Skin of body (tissue), 2 donors: ENCODE data around the gene SLC35F4. TPM values are rescaled to one million over a fixed set of nuclear protein-coding genes. Genes with fewer than 3 reads are reported as not detected.

Experiments used
- DNase-seq: peaks from one replicate; lab custom pipeline; 2025; lab: John Stamatoyannopoulos, UW
- total RNA-seq: library from RNA; depleted of rRNA; stranded (reverse); fragments of >200 nt; gene quantifications from one replicate; pipeline ENCODE4 v1.2.3, GENCODE V29; 2014

SLC35F4 gene
- total RNA-seq, 1 donor from 2014 or later = 0.10 TPM

GRCh38 chr14:57848786-57849185 is 17.1 kb downstream of the SLC35F4 start:
- no peak for DNase-seq

GRCh38 chr14:57848353-57848752 is 17.5 kb downstream of the SLC35F4 start:
- DNase-seq = peak; percentile 3

- no peak for DNase-seq
Measured at GRCh38 chr14:57847706-57848105, 18.2 kb downstream of the SLC35F4 start.

GRCh38 chr14:57847096-57847495 is 18.8 kb downstream of the SLC35F4 start:
- no peak for DNase-seq

DNA sequence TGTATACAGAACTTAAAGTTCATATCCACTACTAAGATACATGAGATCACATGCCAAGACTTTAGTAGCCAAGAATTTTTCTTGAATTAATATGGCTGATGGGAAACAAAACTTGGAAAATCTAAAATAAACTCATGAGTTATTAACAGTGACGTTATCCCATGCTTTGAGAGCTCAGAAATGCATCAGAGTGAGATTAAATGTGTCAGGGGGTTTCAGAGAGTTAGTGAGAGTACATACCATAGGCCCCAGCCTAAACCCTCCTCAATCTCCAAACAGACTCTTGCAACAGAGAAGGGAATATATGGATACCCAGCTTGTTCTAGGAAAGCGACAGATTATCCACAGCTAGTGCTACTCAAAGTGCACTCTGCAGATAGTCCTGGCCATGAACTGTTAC is 19.3 kb downstream of the SLC35F4 start:
- DNase-seq = peak; percentile 70

DNA sequence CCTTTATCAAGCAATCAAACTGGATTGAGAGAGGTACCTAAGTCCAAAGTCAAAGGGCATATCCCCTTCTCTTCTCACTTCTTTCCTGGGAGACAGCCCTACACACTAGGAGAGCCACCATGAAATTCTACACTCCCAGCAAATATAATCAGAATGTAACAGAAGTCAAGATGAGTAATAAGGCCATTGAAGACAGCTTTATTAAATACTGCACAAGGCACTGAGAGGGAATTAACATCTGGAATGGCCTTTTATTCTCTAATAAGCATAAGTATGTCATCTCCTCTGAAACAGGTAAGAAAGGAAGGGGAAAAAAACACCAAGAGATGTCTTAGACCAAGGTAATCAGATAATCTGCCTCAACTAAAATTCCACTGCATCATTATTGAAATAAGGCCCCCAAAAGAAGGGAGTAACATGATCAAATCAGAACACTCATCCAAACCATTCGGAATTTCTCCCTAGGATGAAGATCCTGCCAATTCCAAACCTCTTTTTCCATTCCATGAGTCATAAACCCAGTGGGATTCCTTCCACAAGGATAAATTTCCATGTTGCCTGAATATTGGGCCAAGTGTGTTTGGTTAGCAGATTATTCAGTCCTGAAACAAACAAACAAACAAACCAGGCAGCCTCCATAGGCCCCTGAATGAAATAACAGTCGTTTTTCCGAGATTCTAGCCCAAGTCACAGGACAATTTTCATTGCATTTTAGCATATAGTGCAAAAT is 19.9 kb downstream of the SLC35F4 start:
- DNase-seq = peak; percentile 69

DNA sequence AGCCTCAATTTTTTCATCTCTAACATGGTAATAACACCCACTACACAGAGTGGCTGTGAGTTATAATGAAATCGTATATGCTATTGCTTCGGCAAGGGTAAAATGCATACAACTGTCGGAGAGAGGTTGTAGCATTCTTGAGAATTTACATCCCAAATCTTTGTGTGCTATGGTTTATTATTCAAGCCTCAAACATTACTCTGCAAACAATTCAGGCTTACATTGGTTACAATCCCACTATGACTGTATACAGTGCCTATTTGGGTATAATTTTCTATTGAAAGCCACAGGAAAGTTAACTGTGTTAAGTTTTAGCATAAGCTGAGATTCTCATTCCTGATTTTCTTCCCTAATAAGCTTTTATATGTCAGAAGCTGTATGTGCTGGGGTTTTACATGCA is 20.6 kb downstream of the SLC35F4 start:
- DNase-seq = no peak

DNA sequence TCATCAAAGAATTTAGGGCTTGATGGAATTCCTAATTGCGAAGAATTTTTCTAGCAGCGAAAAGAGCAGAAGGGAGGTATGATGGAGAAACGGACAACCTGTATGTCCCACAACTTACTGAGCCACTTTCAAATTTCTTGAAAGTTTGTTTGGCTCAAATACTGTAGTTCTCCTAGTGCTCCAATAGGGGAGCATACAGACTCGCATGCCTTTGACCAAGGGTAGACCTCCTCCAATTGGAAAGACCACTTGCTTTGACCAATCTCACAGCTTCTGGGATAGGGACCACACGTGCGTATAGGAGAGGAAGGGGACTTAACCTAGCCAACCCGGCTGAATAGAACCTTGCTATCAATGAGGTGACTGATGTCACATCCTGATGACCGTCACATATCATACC is 28.6 kb downstream of the SLC35F4 start:
- DNase-seq = no peak

DNA sequence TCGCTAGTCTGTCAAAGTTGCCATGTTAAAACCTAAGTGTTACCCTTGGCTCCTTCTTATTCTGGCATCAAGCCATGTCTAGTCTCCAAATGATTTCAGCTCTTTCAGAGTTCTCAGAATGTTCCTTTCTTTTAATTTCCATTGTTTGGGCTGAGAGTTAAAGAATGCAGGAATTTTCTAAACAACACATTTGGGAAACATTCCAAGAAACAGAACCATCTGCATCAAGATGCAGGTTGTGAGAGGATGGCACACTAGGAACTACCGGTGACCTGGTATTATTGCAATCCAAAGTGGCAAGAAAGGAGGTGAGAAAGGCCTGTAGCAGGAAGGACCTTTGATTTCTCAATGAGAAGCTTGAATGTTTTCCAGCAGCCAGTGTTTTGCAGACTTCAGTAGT is 30.1 kb downstream of the SLC35F4 start:
- no peak for DNase-seq

DNA sequence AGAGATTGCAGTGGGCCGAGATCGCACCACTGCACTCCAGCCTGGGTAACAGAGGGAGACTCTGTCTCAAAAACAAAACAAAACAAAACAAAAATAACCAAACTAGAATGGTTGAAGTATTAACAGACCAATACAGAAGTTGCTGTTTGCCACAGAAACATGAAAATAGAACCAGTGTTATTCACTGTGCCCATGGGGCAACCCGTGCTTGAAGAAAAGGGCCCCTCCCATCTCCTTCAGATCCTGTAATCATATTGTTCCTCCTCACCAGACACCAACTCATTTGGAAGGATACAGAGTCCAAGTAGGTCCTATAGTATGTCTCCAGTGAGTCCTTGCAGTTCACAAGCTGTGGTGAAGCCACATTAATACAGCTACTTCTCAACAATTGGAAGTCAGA is 30.9 kb downstream of the SLC35F4 start:
- DNase-seq = no peak

DNA sequence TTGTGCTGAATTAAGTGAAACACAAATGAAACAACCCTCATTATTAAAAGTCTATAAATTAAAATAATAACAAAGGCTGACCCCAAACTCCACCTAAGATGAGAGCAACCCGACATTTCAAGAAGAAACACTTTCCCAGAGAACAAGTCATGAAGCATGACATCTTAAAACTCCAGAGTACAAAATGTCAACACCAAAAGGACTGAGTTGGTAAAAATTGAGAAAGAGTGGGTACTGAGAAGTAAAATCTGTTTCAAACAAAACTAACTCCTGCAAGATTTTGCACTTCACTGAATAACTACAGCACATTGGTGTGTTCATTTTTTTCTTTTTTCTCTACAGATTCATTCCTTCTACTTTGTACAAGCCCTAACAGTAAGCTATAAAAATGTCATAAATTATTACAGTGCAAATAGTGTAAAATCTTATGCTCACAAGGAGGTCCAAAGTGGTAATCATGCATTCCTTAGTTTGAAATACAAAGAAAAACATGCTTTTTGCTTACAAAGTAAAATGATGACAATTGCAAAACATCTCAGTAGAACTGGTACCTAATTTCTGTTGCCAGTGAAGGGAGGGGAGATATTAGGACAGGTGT is 31.8 kb downstream of the SLC35F4 start:
- DNase-seq = no peak

DNA sequence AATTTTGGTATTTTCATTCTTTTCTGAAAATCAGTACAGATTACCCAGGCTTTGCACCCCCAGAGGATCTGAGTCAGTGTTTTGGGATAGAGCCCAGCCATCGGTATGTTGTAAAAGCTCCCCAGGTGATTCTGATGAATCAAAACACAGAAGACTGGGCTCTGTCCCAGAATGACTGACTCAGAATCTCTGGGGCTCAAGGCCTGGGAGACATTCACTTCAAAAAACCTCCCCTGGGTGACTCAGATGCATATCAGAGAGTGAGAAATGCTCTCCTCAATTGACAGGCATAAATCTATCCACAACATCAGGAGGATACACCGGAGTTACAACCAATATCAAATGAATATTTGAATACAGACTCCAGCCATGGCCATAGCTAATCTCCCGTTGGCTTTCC is 32.6 kb downstream of the SLC35F4 start:
- peak; percentile 1 for DNase-seq

DNA sequence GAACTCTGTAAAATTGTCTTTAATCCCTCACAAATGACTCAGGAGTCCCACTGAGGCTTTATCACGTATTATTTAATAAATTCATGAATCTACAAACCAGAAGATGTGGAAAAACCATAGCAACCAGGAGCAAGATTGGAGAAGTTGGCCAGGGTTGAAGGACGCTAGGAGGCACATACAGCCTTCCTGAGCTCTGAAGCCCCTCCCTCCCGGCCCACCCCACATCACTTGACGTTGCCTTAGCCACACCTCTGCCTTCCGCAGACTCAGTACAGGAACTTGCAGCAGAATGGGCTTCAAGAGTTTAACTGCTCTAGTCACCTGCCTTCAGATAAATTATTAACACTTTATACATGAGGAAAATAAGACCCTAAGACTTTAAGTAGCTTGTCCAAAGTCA is 33.9 kb downstream of the SLC35F4 start:
- DNase-seq = no peak

DNA sequence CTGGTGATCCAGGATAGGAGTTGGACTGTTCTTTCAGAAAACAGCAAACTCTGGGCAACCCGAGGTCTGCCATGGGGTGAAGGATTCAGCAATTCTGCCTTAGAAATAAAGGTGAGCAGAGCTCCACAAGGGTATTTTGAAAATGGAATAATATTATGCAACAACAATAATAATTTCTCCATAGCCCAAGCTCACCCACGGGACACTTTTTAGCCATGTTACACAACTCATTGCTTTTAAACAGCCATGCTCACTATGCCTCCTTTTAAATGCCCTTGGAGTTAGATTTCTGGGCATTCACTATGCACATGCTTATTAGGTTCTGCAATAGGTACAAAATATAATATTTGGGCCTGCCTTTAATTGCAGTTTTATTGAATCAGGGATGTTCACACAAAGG is 37.2 kb downstream of the SLC35F4 start:
- no peak for DNase-seq

DNA sequence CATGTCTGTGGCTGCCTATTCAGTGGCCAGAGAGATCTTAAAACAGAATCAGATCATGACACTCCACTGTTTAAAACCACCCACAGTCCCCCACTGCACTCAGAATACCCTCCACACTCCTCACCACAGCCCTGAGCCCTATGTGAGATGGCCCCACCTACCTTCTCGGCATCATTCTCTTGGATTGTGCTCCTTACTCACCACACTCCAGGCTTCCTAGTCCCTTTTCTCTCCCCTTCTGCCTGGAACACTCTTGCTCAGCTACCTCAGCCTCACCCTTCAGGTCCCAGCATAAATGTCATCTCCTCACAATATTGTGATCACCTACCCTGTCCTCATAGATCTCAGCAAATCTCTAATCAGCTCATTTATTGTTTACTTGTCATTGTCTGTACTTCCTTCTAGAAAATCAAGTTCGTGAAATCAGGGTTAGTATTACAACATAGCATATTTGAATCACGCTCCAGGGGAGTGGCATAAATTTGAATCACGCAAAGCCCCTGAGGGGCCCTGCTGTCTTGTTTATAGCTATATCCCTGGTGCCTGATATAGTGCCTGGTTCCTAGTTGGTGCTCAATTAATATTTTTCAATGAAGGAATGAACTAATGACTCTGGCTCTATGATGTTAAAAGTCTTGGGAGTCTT is 42.8 kb downstream of the SLC35F4 start:
- DNase-seq = no peak

- no peak for DNase-seq
Measured at GRCh38 chr14:57822081-57822480, 43.8 kb downstream of the SLC35F4 start.

DNA sequence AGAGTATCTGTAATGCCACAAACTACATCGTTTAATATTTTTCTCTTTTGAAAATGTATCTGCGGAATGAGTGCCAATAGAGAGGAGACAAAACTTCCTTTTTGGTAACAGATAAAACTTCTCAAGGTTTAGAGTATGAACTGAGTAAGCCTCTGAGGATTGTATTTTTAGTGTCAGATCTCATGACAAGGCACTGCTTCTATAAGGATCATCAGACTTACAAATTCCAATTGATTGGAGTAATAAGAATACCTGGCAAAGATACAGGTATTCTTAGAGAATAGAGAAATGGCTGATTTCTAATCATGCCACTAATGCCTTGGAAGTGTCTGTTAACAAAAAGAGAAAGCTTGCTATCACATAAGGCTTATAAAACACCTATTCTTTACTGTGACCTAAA is 45.3 kb downstream of the SLC35F4 start:
- DNase-seq = no peak

- DNase-seq = no peak
Measured at GRCh38 chr14:57818511-57818910, 47.4 kb downstream of the SLC35F4 start.

DNA sequence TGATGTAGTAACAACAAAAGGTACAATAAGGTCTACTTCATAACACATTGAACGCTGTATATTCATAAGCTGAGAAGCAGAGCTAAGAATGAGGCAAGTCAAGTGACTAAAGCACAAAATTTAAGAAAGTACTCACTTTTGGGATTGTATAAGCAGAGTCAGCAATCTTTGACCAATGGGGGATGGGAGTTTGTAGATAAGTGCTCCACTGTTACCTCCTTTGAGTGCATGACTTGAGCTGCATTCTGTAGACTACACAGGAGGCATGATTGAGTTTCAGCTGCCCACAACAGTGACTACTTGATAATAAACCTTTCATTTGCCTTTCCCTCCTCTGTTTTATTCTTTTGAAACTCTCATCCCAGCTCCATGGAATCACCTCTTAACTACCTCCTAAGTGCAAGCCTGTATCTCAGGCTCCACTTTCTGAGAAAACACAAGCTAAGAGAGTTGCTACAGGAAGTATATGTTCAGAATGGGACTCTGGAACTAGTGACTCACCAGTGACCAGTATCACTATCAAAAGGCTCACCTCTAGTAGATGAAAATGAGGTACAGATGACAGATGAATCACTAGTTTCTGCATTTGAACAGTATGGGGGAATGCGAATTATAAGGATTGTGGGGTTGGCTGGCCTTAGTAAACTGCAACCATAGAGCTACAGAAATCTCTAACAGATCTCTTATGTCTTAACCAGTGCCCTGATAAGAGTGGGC is 49.2 kb downstream of the SLC35F4 start:
- DNase-seq = no peak

GRCh38 chr14:57814726-57815125 is 51.2 kb downstream of the SLC35F4 start:
- DNase-seq = no peak

- no peak for DNase-seq
Measured at GRCh38 chr14:57812741-57813140, 53.2 kb downstream of the SLC35F4 start.

- DNase-seq = no peak
Measured at GRCh38 chr14:57811998-57812546, 53.8 kb downstream of the SLC35F4 start.
